ENCODE measurements around the gene RNF11.

The RNF11 gene

DNA sequence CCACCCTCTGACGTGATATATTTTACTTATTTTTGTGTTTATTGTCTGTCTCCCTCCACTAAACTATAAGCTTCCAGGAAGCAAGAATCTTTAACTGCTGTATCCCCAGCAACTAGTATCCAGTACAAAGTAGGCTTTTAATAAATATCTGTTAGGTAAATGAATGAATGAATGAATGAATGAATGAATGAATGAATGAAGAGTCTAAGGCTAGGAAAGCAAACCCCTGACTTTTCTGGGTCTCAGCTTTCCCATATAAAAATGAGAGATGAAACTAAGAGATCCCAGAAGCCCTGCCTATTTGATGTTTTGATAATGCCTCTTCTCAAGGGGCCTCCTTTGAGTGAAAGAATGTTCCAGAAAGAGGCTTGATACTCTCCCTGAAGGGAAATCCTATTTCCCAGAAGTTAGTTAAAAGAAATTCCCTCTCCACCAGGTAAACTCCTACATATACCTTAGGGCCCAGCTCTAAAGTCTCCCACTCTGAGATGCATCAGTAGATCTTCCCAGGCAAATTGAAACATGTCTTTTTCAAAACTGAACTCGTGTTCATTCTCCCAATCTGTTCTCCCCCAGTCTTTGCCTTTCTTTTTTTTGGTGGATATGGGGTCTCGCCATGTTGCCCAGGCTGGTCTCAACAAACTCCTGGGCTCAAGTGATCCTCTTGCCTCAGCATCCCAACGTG is 86.5 kb downstream of the RNF11 start:
- Histone ChIP-seq H3K4me1 (ENCODE audit: control insufficient read depth in 1 of 2, insufficient read depth in 1 of 2, low read depth in 1 of 2, low read length in 1 of 2) (no peaks in the 10 kb centered on the region), H3K36me3 (no peaks in the 10 kb centered on the region), H3K9me3 (no peaks in the 10 kb centered on the region), H3K27ac (no peak overlapping the region), H3K27me3 (peaks cover 9% of the 10 kb centered on the region), H3K4me3 (ENCODE audit: low read depth in 1 of 2, low read length in 1 of 2) (no peak overlapping the region)
- TF ChIP-seq, protein P1, sequence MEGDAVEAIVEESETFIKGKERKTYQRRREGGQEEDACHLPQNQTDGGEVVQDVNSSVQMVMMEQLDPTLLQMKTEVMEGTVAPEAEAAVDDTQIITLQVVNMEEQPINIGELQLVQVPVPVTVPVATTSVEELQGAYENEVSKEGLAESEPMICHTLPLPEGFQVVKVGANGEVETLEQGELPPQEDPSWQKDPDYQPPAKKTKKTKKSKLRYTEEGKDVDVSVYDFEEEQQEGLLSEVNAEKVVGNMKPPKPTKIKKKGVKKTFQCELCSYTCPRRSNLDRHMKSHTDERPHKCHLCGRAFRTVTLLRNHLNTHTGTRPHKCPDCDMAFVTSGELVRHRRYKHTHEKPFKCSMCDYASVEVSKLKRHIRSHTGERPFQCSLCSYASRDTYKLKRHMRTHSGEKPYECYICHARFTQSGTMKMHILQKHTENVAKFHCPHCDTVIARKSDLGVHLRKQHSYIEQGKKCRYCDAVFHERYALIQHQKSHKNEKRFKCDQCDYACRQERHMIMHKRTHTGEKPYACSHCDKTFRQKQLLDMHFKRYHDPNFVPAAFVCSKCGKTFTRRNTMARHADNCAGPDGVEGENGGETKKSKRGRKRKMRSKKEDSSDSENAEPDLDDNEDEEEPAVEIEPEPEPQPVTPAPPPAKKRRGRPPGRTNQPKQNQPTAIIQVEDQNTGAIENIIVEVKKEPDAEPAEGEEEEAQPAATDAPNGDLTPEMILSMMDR (IDR thresholded peaks at IDR 0.05), result no peak

Data from neutrophil (primary cell).